GM23248 (cell line): ENCODE data around the gene TMPRSS11B. TPM values are rescaled to one million over a fixed set of nuclear protein-coding genes. Genes with fewer than 3 reads are reported as not detected.
A peak's percentile ranks its signal among the peaks of the same experiment; 100 is the strongest.

Experiments
- DNase-seq: peaks from one replicate; pipeline ENCODE4 v3.0.0-alpha.2; 2015
- H2AFZ ChIP-seq: fragments of 200-600 bp; sonication (generic); 2 replicates; pipeline ENCODE4 v1.6.1; 2016; ENCODE audit warnings: antibody characterized with exemption
- H3F3A ChIP-seq: fragments of 200-600 bp; sonication (generic); 2 replicates; pipeline ENCODE4 v1.6.1; 2016; ENCODE audit warnings: mild to moderate bottlenecking, antibody characterized with exemption, mixed run types; ENCODE audit not compliant: insufficient read depth
- H3K27ac ChIP-seq: fragments of 200-600 bp; sonication (generic); 2 replicates; pipeline ENCODE4 v1.5.1; 2016; ENCODE audit warnings: mild to moderate bottlenecking
- H3K27me3 ChIP-seq: fragments of 200-600 bp; sonication (generic); replicated peaks from 2 replicates; pipeline ENCODE4 v1.6.1; 2016; ENCODE audit warnings: mild to moderate bottlenecking; ENCODE audit not compliant: insufficient read depth
- H3K36me3 ChIP-seq: fragments of 200-600 bp; sonication (generic); 2 replicates; pipeline ENCODE4 v1.6.1; 2016; ENCODE audit warnings: low read depth, mild to moderate bottlenecking
- H3K4me1 ChIP-seq: fragments of 200-600 bp; sonication (generic); 2 replicates; pipeline ENCODE4 v1.6.1; 2016; ENCODE audit warnings: mild to moderate bottlenecking; ENCODE audit not compliant: insufficient read depth
- H3K4me2 ChIP-seq: fragments of 200-600 bp; sonication (generic); one replicate; pipeline ENCODE4 v1.6.1; 2016; ENCODE audit warnings: mild to moderate bottlenecking; ENCODE audit not compliant: unreplicated experiment
- H3K4me3 ChIP-seq: fragments of 200-600 bp; sonication (generic); 2 replicates; pipeline ENCODE4 v1.5.1; 2016; ENCODE audit warnings: mild to moderate bottlenecking
- H3K79me2 ChIP-seq: fragments of 200-600 bp; sonication (generic); 2 replicates; pipeline ENCODE4 v1.6.1; 2016; ENCODE audit warnings: mild to moderate bottlenecking; ENCODE audit not compliant: insufficient read depth
- H3K9ac ChIP-seq: fragments of 200-600 bp; sonication (generic); 2 replicates; pipeline ENCODE4 v1.6.1; 2016; ENCODE audit warnings: mild to moderate bottlenecking
- H3K9me2 ChIP-seq: fragments of 200-600 bp; sonication (generic); 2 replicates; pipeline ENCODE4 v1.6.1; 2016; ENCODE audit warnings: mixed run types, mild to moderate bottlenecking, moderate library complexity; ENCODE audit not compliant: insufficient read depth
- H3K9me3 ChIP-seq: fragments of 200-600 bp; sonication (generic); one replicate; pipeline ENCODE4 v1.6.1; 2017; ENCODE audit warnings: low read depth
- H4K20me1 ChIP-seq: fragments of 200-600 bp; sonication (generic); 2 replicates; pipeline ENCODE4 v1.6.0; 2016; ENCODE audit not compliant: insufficient read depth
- EZH2 ChIP-seq: fragments of 200-600 bp; sonication (generic); IDR thresholded peaks from 2 replicates; pipeline ENCODE4 v1.6.1; 2018; ENCODE audit warnings: antibody characterized with exemption, mild to moderate bottlenecking; ENCODE audit not compliant: insufficient read depth, poor library complexity, severe bottlenecking
- EZH2phosphoT487 ChIP-seq: fragments of 200-600 bp; sonication (generic); IDR thresholded peaks from 2 replicates; pipeline ENCODE4 v1.6.1; 2018; ENCODE audit warnings: antibody characterized with exemption, moderate library complexity, mild to moderate bottlenecking, low read depth; ENCODE audit not compliant: insufficient read depth
- WGBS, 2 experiments: methylation state at CpG; one replicate each; pipeline ENCODE4 v1.1.6; 2015 to 2017; ENCODE audit warnings: low lambda C conversion rate in 2 of 2, low coverage in 1 of 2; ENCODE audit errors: missing lambda C conversion rate in 2 of 2; 5-methylcytosine and 5-hydroxymethylcytosine counted together
- in situ Hi-C: fragments of 300-500 bp; cut with MboI; formaldehyde crosslinking; loops from 2 replicates; pipeline ENCODE4 v1.15.0; 2020
- polyA plus RNA-seq: library from polyadenylated mRNA; unstranded; fragments of >200 nt; fragmentation: Nextera tagmentation; extraction: Ambion mirVana; gene quantifications from 2 replicates; pipeline ENCODE4 v1.2.1, GENCODE V29; 2016
- total RNA-seq: library from RNA; depleted of rRNA; stranded (reverse); fragments of >200 nt; shearing (Covaris generic); gene quantifications from 2 replicates; pipeline ENCODE4 v1.2.3, GENCODE V29; 2014

TMPRSS11B gene
- total and polyA plus RNA-seq, 2 experiments from 2014 or later, result not detected

- Histone ChIP-seq H3K4me3 (no peak overlapping the region), H3K9me2 (no peaks in the 10 kb centered on the region), H3K9ac (no peak overlapping the region), H3K4me1 (peaks cover 13% of the 10 kb centered on the region), H3K27ac (no peak overlapping the region), H3K27me3 (no peaks in the 10 kb centered on the region), H4K20me1 (no peaks in the 10 kb centered on the region), H3F3A (peaks cover 11% of the 10 kb centered on the region), H3K9me3 (no peaks in the 10 kb centered on the region), H2AFZ (no peak overlapping the region), H3K36me3 (no peaks in the 10 kb centered on the region), H3K79me2 (no peaks in the 10 kb centered on the region), H3K4me2 (no peak overlapping the region)
- DNase-seq, result no peak
- TF ChIP-seq EZH2phosphoT487 (no peak), EZH2 (no peak)
- in situ Hi-C loops, result loop anchor here (10.0 kb wide), 1 partner anchor 107 kb away; no protein-coding TSS in a partner anchor
- 41 to 51% methylated on average over 2 of the region's 2 CpGs for WGBS, 2 experiments
Measured at GRCh38 chr4:68277627-68278026, 32.1 kb upstream of the TMPRSS11B start.

DNA sequence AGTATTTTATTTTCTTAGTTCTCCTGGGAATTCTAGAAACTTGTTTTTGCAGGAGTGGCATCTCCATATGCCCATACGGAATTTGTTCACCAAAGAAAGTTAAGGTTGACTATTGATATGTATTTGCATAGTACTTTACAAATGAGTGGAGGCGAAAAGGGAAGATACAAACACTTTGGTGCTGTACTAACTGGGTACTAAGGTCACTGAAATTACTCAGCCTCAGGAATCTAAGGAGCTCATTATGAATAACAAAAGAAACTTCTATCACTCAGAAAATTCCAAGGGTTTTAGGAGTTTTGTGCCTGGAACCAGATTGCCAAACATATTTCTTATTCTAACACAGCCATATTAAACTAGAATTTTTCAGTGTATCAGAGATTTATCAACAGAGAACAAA lies 27.4 kb upstream of the TMPRSS11B start:
- in situ Hi-C loops, result loop anchor here (10.0 kb wide), 1 partner anchor 112 kb away; no protein-coding TSS in a partner anchor
- Histone ChIP-seq H3K9me3 (no peaks in the 10 kb centered on the region), H3K4me3 (peak overlapping the region; percentile 74), H3K27me3 (no peaks in the 10 kb centered on the region), H2AFZ (peak overlapping the region; percentile 83), H3K36me3 (no peaks in the 10 kb centered on the region), H3K9me2 (no peaks in the 10 kb centered on the region), H3K4me1 (peaks cover 20% of the 10 kb centered on the region), H3F3A (peaks cover 18% of the 10 kb centered on the region), H3K4me2 (peak overlapping the region; percentile 84), H4K20me1 (no peaks in the 10 kb centered on the region), H3K9ac (peak overlapping the region; percentile 63; the same call in 1 of the 2 replicates), H3K79me2 (no peaks in the 10 kb centered on the region), H3K27ac (peak overlapping the region; percentile 41; the same call in 1 of the 2 replicates)
- TF ChIP-seq EZH2 (no peak), EZH2phosphoT487 (no peak)
- WGBS, 2 experiments, result 17 to 31% methylated on average over 2 of the region's 2 CpGs
- DNase-seq, result peak; percentile 64

DNA sequence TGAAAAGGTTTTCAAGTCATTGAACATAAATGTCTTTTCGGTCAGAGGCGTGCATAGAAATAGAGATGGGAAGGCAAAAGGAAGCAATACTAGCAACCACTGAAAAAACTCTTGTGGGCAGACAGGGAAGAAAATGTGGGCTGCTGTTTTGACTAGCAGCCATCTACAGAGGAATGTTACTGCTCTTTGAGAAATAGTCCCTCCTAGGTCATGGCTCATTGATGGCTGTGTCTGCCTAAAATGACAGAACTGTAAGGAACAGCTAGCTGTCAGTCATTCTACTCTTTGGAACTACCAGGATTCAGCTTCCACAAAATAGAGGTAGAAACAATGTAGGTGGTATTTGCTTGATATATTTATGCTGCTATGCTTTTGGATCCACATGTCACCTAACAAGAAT lies 26.9 kb upstream of the TMPRSS11B start:
- H3K4me2 ChIP-seq, result peak overlapping the region; percentile 84
- H3K27me3 ChIP-seq, result no peaks in the 10 kb centered on the region
- peak overlapping the region; percentile 83 for H2AFZ ChIP-seq
- H3K9me3 ChIP-seq, result no peaks in the 10 kb centered on the region
- peak overlapping the region; percentile 74 for H3K4me3 ChIP-seq
- peak; percentile 55 for DNase-seq
- in situ Hi-C loops, result loop anchor here (10.0 kb wide), 1 partner anchor 112 kb away; no protein-coding TSS in a partner anchor
- no peaks in the 10 kb centered on the region for H4K20me1 ChIP-seq
- TF ChIP-seq EZH2 (no peak), EZH2phosphoT487 (no peak)
- no peaks in the 10 kb centered on the region for H3K36me3 ChIP-seq
- H3K27ac ChIP-seq, result peak overlapping the region; percentile 41
- WGBS, 2 experiments, result 0% methylated on average over 2 of the region's 2 CpGs
- H3F3A ChIP-seq, result peaks cover 23% of the 10 kb centered on the region
- H3K79me2 ChIP-seq, result no peaks in the 10 kb centered on the region
- peaks cover 25% of the 10 kb centered on the region for H3K4me1 ChIP-seq
- H3K9ac ChIP-seq, result peak overlapping the region; percentile 63
- H3K9me2 ChIP-seq, result no peaks in the 10 kb centered on the region

GRCh38 chr4:68271851-68272357 lies 26.4 kb upstream of the TMPRSS11B start:
- TF ChIP-seq EZH2 (no peak), EZH2phosphoT487 (no peak)
- H3K4me1 ChIP-seq, result peaks cover 28% of the 10 kb centered on the region
- no peaks in the 10 kb centered on the region for H3K27me3 ChIP-seq
- no peaks in the 10 kb centered on the region for H3K79me2 ChIP-seq
- no peaks in the 10 kb centered on the region for H3K36me3 ChIP-seq
- H3K9me3 ChIP-seq, result no peaks in the 10 kb centered on the region
- no peaks in the 10 kb centered on the region for H4K20me1 ChIP-seq
- DNase-seq, result peak; percentile 71
- peak overlapping the region; percentile 83 for H2AFZ ChIP-seq
- H3K9ac ChIP-seq, result peak overlapping the region; percentile 63
- H3K9me2 ChIP-seq, result no peaks in the 10 kb centered on the region
- peaks cover 27% of the 10 kb centered on the region for H3F3A ChIP-seq
- H3K4me2 ChIP-seq, result peak overlapping the region; percentile 84
- H3K4me3 ChIP-seq, result peak overlapping the region; percentile 74
- WGBS, 2 experiments, result 1 to 6% methylated on average over 11 of the region's 11 CpGs
- H3K27ac ChIP-seq, result peak overlapping the region; percentile 41
- in situ Hi-C loops, result loop anchor here (10.0 kb wide), 1 partner anchor 113 kb away; no protein-coding TSS in a partner anchor
